Right lobe of liver (tissue), 4 donors: Measurements from ENCODE around the gene PRAC1.

ENCODE experiments used
- POLR2A ChIP-seq: fragments of 450-650 bp; IDR thresholded peaks from one replicate; pipeline ENCODE4 v1.6.1; 2017; ENCODE audit warnings: antibody characterized with exemption, mild to moderate bottlenecking
- TF ChIP-seq, protein P1 (sequence below), 4 donors: fragments of 200-600 bp in 3 of 4; fragments of 450-650 bp in 1 of 4; IDR thresholded peaks; one replicate each; pipeline versions ENCODE4 v1.5.1 to v1.8.0; 2016 to 2022; ENCODE audit warnings: antibody characterized with exemption in 4 of 4, mild to moderate bottlenecking in 2 of 4
- donor health status: DM: no; HTN: no; CAD: no.
- donor health status: DM: no; HTN: no; CAD: no.
- donor health status: DM: no; HTN: yes; CAD: no.

DNA sequence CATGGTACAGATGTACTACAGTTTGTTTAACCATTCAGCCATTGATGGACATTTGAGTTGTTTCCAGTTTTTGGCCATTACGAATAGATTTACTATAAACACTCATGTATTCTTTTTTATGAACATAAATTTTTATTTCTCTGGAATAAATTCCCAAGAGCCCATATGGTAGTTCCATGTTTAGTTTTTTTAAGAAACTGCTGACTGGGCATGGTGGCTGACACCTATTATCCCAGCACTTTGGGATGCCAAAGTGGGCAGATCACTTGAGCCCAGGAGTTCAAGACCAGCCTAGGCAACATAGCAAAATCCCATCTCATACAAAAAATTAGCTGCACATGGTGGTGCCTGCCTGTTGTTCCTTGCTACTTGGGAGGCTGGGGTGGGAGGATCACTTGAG is 30.3 kb downstream of the PRAC1 start:
- no peak for TF ChIP-seq POLR2A
- TF ChIP-seq, protein P1, sequence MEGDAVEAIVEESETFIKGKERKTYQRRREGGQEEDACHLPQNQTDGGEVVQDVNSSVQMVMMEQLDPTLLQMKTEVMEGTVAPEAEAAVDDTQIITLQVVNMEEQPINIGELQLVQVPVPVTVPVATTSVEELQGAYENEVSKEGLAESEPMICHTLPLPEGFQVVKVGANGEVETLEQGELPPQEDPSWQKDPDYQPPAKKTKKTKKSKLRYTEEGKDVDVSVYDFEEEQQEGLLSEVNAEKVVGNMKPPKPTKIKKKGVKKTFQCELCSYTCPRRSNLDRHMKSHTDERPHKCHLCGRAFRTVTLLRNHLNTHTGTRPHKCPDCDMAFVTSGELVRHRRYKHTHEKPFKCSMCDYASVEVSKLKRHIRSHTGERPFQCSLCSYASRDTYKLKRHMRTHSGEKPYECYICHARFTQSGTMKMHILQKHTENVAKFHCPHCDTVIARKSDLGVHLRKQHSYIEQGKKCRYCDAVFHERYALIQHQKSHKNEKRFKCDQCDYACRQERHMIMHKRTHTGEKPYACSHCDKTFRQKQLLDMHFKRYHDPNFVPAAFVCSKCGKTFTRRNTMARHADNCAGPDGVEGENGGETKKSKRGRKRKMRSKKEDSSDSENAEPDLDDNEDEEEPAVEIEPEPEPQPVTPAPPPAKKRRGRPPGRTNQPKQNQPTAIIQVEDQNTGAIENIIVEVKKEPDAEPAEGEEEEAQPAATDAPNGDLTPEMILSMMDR (IDR thresholded peaks at IDR 0.05): no peak
